Adrenal gland (tissue), 12 donors: ENCODE data around the gene CSH1. TPM values are rescaled to one million over a fixed set of nuclear protein-coding genes. Genes with fewer than 3 reads are reported as not detected.
A peak's percentile ranks its signal among the peaks of the same experiment; 100 is the strongest.

Experiments used
- DNase-seq, 7 donors: peaks; one replicate each; pipeline ENCODE4 v3.0.0-alpha.2; 2019 to 2020
- H3K27ac ChIP-seq, 5 donors: fragments of 200-600 bp; sonication (generic) in 4 of 5; 1 replicate in 3 of 5; 2 replicates in 2 of 5; pipeline versions ENCODE4 v1.5.1 to v1.8.0; 2016 to 2020; ENCODE audit warnings: mild to moderate bottlenecking in 1 of 5
- H3K27me3 ChIP-seq: fragments of 200-600 bp; 2 replicates; pipeline ENCODE4 v1.8.0; 2021
- H3K36me3 ChIP-seq, 2 donors: fragments of 200-600 bp; replicated peaks in 1 of 2; 1 replicate in 1 of 2; 2 replicates in 1 of 2; pipeline versions ENCODE4 v1.5.1 to v1.8.0; 2018 to 2022
- H3K4me1 ChIP-seq, 2 donors: fragments of 200-600 bp; replicated peaks in 1 of 2; 1 replicate in 1 of 2; 2 replicates in 1 of 2; pipeline versions ENCODE4 v1.5.1 to v1.8.0; 2018 to 2021
- H3K4me3 ChIP-seq, 4 donors: fragments of 200-600 bp; sonication (generic) in 3 of 4; one replicate each; pipeline ENCODE4 v1.5.1; 2016 to 2018
- H3K9me3 ChIP-seq, 3 donors: fragments of 200-600 bp; sonication (generic) in 1 of 3; replicated peaks in 1 of 3; 1 replicate in 2 of 3; 2 replicates in 1 of 3; pipeline versions ENCODE4 v1.5.1 to v1.8.0; 2016 to 2021
- CTCF ChIP-seq, 6 experiments: fragments of 450-650 bp in 4 of 6; fragments of 200-600 bp in 2 of 6; sonication (generic) in 1 of 6; IDR thresholded peaks; 1 replicate in 5 of 6; 2 replicates in 1 of 6; pipeline versions ENCODE4 v1.5.1 to v1.8.0; 2016 to 2021; ENCODE audit warnings: antibody characterized with exemption in 6 of 6, mild to moderate bottlenecking in 2 of 6, moderate library complexity in 1 of 6
- POLR2A ChIP-seq, 2 donors: fragments of 450-650 bp; IDR thresholded peaks; one replicate each; pipeline ENCODE4 v1.6.1; 2017; ENCODE audit warnings: antibody characterized with exemption in 2 of 2, mild to moderate bottlenecking in 2 of 2, moderate library complexity in 1 of 2
- WGBS, 4 donors: extraction: QIAGEN DNeasy Blood & Tissue Kit in 2 of 4; methylation state at CpG; one replicate each; pipeline versions ENCODE4 v1.1.5 to v1.1.7; 2013 to 2017; 5-methylcytosine and 5-hydroxymethylcytosine counted together
- intact Hi-C, 2 donors: fragments of 100-400 bp; cut with DNase I; formaldehyde crosslinking; loops; one replicate each; pipeline versions ENCODE4 v1.14.1 to v1.15.0; 2022 to 2023
- polyA plus RNA-seq, 3 donors: library from polyadenylated mRNA; stranded (reverse); fragments of 200-250 nt in 2 of 3; fragments of 350-450 nt in 1 of 3; fragmentation: Illumina TruSeq in 1 of 3; extraction: RNeasy Lipid Tissue Mini Kit (QIAGEN cat#74804) in 1 of 3; gene quantifications; one replicate each; pipeline ENCODE4 v1.2.3, GENCODE V29; 2013 to 2014
- total RNA-seq, 9 donors: library from RNA; depleted of rRNA in 4 of 9; stranded (reverse); fragments of >200 nt in 4 of 9; fragments of 120-200 nt in 1 of 9; fragmentation: NEBNext Ultra II Directional in 1 of 9; extraction: Animal tissue kit (Norgen Biotek cat#: 25700) in 1 of 9; gene quantifications; one replicate each; pipeline versions ENCODE4 v1.1.0 to v1.2.4, GENCODE V29; 2013 to 2023
- donor health status: healthy with polysubstance abuse.
- donor health status: Bipolar disorder and iron deficiency.
- donor health status: DM: yes; HTN: yes; CAD: no.
- donor health status: DM: no; HTN: no; CAD: no.
- donor health status: DM: no; HTN: no; CAD: no.
- donor health status: DM: yes; HTN: yes; CAD: no.

Gene CSH1
- total and polyA plus RNA-seq, 12 donors = 1.4 TPM; not detected in 11

- Histone ChIP-seq H3K4me3 (no peak overlapping the region), H3K27me3 (no peaks in the 10 kb centered on the region), H3K36me3 (no peaks in the 10 kb centered on the region), H3K4me1 (no peaks in the 10 kb centered on the region), H3K27ac (no peak overlapping the region), H3K9me3 (no peaks in the 10 kb centered on the region)
- TF ChIP-seq CTCF (IDR thresholded peaks at IDR 0.05) = no peak
- no peak for DNase-seq
- 83 to 85% (median 83%) methylated on average over 7 to 8 of the region's 8 CpGs for WGBS, 4 donors
- intact Hi-C loops = no loop called here
Measured at GRCh38 chr17:63933598-63933997, 37.2 kb upstream of the CSH1 start.

- H3K4me3 ChIP-seq = no peak overlapping the region
- no peak overlapping the region for H3K27ac ChIP-seq
- WGBS, 4 donors = 92 to 96% (median 96%) methylated on average over 2 to 4 of the region's 4 CpGs
- DNase-seq = no peak
- H3K4me1 ChIP-seq = no peaks in the 10 kb centered on the region
- intact Hi-C loops = no loop called here
- TF ChIP-seq POLR2A (IDR thresholded peaks at IDR 0.05) = no peak
- no peak for TF ChIP-seq CTCF (IDR thresholded peaks at IDR 0.05)
- no peaks in the 10 kb centered on the region for H3K36me3 ChIP-seq
- no peaks in the 10 kb centered on the region for H3K9me3 ChIP-seq
- no peaks in the 10 kb centered on the region for H3K27me3 ChIP-seq
Measured at GRCh38 chr17:63932721-63933120, 36.3 kb upstream of the CSH1 start.

GRCh38 chr17:63931981-63932561 lies 35.7 kb upstream of the CSH1 start, which contains the start of gene CD79B:
CD79B (minus strand) TSS chr17:63932331; CDS start chr17:63932261, 70 bp downstream.
- Histone ChIP-seq H3K27me3 (no peaks in the 10 kb centered on the region), H3K27ac (peak within 1 kb of the TSS in 1 of 5 donors; percentile 66), H3K36me3 (no peaks in the 10 kb centered on the region), H3K4me1 (no peaks in the 10 kb centered on the region), H3K4me3 (no peak within 1 kb of the TSS), H3K9me3 (no peaks in the 10 kb centered on the region)
- DNase-seq = no peak
- WGBS, 4 donors = 50 to 69% (median 63%) methylated on average over 7 to 19 of the region's 19 CpGs
- intact Hi-C loops = no loop called here
- TF ChIP-seq CTCF (IDR thresholded peaks at IDR 0.05) (no peak), POLR2A (IDR thresholded peaks at IDR 0.05) (no peak)

- H3K4me1 ChIP-seq = no peaks in the 10 kb centered on the region
- H3K36me3 ChIP-seq = no peaks in the 10 kb centered on the region
- peak overlapping the region in 1 of 5 donors; percentile 66 for H3K27ac ChIP-seq
- H3K27me3 ChIP-seq = no peaks in the 10 kb centered on the region
- no peaks in the 10 kb centered on the region for H3K9me3 ChIP-seq
- TF ChIP-seq CTCF (IDR thresholded peaks at IDR 0.05) (no peak), POLR2A (IDR thresholded peaks at IDR 0.05) (no peak)
- WGBS, 4 donors = 46 to 65% (median 59%) methylated on average over 9 to 16 of the region's 16 CpGs
- intact Hi-C loops = no loop called here
- DNase-seq = peak; percentile 46 to 82 (median 65)
- H3K4me3 ChIP-seq = no peak overlapping the region
Measured at GRCh38 chr17:63930951-63931575, 34.7 kb upstream of the CSH1 start.
